ENCODE data around the gene ARMH4.
A peak's percentile ranks its signal among the peaks of the same experiment; 100 is the strongest.

Gene ARMH4

DNA sequence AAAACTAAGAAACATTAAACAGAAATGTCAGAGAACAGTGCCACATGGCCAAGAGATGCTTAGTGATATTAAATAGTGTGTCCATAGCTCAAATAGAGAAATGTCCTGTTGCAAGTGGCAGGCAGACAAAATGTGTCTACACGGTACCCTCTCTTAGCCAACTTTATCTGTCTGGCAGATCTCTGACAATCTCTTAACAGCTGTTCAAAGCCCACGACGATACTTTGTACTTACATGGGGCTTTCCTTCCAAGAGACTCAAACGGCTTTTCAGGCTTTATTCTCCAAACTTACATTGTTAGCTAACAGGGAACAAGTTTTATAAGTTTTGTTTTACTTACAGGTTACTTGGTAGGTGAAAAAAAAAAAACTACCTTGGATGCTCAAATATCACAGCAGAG is 45.6 kb downstream of the ARMH4 start:
- no peak for DNase-seq (ENCODE audit: low read depth)
- in situ Hi-C loops (cut with HindIII; ENCODE audit: low sequenced_read_pairs): no loop called here
- H3K4me3 ChIP-seq (ENCODE audit: low read depth, low read length): no peak overlapping the region
- TF ChIP-seq, protein P1, sequence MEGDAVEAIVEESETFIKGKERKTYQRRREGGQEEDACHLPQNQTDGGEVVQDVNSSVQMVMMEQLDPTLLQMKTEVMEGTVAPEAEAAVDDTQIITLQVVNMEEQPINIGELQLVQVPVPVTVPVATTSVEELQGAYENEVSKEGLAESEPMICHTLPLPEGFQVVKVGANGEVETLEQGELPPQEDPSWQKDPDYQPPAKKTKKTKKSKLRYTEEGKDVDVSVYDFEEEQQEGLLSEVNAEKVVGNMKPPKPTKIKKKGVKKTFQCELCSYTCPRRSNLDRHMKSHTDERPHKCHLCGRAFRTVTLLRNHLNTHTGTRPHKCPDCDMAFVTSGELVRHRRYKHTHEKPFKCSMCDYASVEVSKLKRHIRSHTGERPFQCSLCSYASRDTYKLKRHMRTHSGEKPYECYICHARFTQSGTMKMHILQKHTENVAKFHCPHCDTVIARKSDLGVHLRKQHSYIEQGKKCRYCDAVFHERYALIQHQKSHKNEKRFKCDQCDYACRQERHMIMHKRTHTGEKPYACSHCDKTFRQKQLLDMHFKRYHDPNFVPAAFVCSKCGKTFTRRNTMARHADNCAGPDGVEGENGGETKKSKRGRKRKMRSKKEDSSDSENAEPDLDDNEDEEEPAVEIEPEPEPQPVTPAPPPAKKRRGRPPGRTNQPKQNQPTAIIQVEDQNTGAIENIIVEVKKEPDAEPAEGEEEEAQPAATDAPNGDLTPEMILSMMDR (IDR thresholded peaks at IDR 0.05; ENCODE audit: low read depth, low read length, missing control alignments): no peak

DNA sequence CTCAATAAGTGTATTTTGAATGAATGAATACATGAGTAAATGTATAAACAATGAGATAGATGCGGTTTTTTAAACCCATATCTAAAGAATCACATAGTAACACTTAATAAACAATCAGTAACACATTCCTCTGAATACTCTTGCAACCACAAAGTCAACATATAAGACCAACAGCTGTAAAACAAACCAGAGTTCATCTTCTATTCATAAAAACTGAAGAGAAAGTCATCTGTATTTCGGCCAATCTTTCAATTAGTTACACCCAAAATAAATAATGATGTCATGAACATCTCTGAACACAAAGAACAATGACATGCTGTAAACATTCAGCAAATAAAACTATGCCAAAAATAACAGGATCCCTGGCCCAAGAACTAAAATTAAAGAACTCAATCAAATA is 47.2 kb downstream of the ARMH4 start:
- in situ Hi-C loops (cut with HindIII; ENCODE audit: low sequenced_read_pairs): no loop called here
- TF ChIP-seq, protein P1 (IDR thresholded peaks at IDR 0.05; ENCODE audit: low read depth, low read length, missing control alignments): no peak
- DNase-seq (ENCODE audit: low read depth): peak; percentile 84
- no peak overlapping the region for H3K4me3 ChIP-seq (ENCODE audit: low read depth, low read length)

DNA sequence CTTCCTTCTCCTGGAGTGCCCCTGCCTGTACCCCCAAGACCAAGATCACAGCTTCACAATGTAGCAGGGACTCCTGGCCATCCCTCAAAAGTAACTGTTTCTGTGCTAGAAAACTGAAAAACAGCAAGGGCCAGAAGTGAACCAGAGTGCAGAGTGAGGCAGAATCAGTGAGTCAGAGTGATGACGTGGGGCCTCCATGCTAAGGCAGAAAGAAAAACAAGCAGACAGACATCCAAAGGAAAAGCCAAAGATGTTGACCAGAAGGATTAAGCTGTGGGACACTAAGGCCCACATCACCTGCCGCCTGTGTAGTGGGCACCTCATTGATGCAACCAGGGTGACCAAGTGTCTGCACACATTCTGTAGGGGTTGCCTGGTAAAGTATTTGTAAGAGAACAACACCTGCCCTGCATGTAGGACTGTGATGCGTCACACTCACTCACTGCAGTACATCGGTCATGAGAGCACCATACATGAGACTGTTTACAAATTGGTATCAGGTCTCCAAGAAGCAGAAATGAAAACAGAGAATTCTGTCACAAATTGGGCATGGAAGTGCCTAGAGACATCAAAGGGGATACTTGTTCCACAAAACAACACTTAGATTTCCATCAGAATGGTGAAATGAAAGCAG is 51.2 kb downstream of the ARMH4 start:
- TF ChIP-seq, protein P1 (IDR thresholded peaks at IDR 0.05; ENCODE audit: low read depth, low read length, missing control alignments): no peak
- no peak overlapping the region for H3K4me3 ChIP-seq (ENCODE audit: low read depth, low read length)
- DNase-seq (ENCODE audit: low read depth): peak; percentile 19
- in situ Hi-C loops (cut with HindIII; ENCODE audit: low sequenced_read_pairs): no loop called here

DNA sequence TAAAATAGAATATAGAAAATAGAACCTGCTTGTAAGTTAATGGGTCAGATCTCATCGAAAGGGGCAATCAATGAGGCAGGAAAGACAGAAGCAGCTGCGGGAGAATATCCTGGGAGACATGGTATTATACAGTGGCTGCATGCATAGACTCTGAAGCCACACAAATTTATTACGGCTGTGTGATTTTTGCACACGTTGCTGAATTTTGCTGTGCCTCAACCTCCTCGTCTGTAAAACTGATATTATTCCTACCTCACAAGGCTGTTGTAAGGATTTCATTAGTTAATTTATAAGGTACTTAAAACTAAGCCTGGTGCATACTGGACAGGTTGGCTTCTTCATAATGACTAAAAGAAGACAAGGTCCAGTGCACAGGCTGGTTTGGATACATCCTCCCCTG is 52.3 kb downstream of the ARMH4 start:
- DNase-seq (ENCODE audit: low read depth): no peak
- TF ChIP-seq, protein P1 (IDR thresholded peaks at IDR 0.05; ENCODE audit: low read depth, low read length, missing control alignments): no peak
- H3K4me3 ChIP-seq (ENCODE audit: low read depth, low read length): no peak overlapping the region
- in situ Hi-C loops (cut with HindIII; ENCODE audit: low sequenced_read_pairs): no loop called here

DNA sequence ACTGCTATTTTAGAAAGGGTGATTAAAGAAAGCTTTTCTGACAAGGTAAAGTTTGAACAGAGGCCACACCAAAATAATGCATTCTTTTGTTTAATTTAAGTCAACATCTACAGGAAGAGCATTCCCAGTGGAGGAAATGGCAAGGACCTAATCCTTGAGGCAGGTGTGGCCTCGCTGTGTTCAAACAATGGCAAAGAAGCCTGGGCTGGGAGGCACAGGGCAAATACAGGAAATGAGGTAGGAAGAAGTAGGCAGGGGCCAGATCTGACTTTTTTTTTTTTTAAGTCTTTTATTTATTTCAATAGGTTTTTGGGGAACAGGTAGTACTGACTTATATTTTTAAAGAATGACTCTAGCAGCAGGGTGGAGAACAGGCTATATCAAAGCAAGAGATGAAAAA is 53.5 kb downstream of the ARMH4 start:
- no peak overlapping the region for H3K4me3 ChIP-seq (ENCODE audit: low read depth, low read length)
- TF ChIP-seq, protein P1 (IDR thresholded peaks at IDR 0.05; ENCODE audit: low read depth, low read length, missing control alignments): no peak
- DNase-seq (ENCODE audit: low read depth): no peak
- in situ Hi-C loops (cut with HindIII; ENCODE audit: low sequenced_read_pairs): no loop called here

DNA sequence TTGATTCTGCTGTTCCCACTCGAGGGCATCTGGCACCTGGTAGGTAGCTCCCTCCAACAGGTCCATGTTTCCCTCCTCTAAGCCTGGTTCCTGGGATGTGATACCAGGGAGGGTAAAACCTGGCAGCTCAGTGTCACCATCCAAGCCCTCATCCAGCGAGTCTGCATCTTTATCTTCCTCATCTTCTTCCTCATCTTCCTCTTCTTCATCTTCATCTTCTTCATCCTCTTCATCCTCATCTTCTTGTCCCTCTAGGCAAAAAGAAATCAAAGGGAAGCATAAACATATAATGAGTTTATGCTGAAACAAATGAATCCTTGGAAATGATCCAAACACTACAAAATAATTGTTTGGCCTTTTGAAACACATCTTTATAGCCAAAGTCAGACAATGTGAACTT is 55.3 kb downstream of the ARMH4 start:
- DNase-seq (ENCODE audit: low read depth): no peak
- in situ Hi-C loops (cut with HindIII; ENCODE audit: low sequenced_read_pairs): no loop called here
- no peak overlapping the region for H3K4me3 ChIP-seq (ENCODE audit: low read depth, low read length)
- TF ChIP-seq, protein P1 (IDR thresholded peaks at IDR 0.05; ENCODE audit: low read depth, low read length, missing control alignments): no peak

Data from astrocyte of the cerebellum (primary cell).